ENCODE measurements around the gene SRRM3.

DNA sequence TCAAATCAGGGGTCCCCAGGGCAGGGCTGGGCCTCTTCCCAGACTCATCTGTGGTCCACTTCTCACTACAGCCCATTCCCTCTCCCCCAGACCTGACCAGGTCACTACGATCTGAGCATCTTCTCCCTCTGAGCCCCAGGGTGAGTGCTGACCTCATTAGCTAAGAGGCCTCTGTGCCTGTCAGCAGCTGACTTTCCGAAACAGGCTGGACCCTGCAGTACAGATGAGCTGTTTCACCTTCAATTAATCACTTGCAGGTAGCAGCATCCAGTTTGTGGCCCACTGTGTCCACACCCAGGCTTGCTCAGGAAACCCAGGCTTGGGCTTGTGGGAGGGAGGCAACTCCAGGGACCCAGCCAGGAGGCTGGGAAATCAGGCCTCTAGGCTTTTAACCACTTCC is 24.3 kb downstream of the SRRM3 start:
- TF ChIP-seq, protein P1, sequence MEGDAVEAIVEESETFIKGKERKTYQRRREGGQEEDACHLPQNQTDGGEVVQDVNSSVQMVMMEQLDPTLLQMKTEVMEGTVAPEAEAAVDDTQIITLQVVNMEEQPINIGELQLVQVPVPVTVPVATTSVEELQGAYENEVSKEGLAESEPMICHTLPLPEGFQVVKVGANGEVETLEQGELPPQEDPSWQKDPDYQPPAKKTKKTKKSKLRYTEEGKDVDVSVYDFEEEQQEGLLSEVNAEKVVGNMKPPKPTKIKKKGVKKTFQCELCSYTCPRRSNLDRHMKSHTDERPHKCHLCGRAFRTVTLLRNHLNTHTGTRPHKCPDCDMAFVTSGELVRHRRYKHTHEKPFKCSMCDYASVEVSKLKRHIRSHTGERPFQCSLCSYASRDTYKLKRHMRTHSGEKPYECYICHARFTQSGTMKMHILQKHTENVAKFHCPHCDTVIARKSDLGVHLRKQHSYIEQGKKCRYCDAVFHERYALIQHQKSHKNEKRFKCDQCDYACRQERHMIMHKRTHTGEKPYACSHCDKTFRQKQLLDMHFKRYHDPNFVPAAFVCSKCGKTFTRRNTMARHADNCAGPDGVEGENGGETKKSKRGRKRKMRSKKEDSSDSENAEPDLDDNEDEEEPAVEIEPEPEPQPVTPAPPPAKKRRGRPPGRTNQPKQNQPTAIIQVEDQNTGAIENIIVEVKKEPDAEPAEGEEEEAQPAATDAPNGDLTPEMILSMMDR (IDR thresholded peaks at IDR 0.05 in 2 of 3, conservative IDR thresholded peaks at IDR 0.05 in 1 of 3; ENCODE audit: insufficient read depth in 2 of 3, low read depth in 1 of 3, low read length in 3 of 3) = no peak
- TF ChIP-seq POLR2A (conservative IDR thresholded peaks at IDR 0.05) (no peak), CREBBP (IDR thresholded peaks at IDR 0.05; ENCODE audit: low read depth, low read length) (no peak), ZFP36 (IDR thresholded peaks at IDR 0.05; ENCODE audit: low read depth, low read length, partially characterized antibody) (no peak), PHTF2 (CRISPR knock-in tag; IDR thresholded peaks at IDR 0.05) (no peak), ZNF699 (CRISPR knock-in tag; IDR thresholded peaks at IDR 0.05; ENCODE audit: insufficient replicate concordance) (no peak), ZFP1 (CRISPR knock-in tag; IDR thresholded peaks at IDR 0.05) (no peak)

All from K562 (cell line).